Activated T-cell treated with anti-CD3 and anti-CD28 coated beads for 4 hours (primary cell): ENCODE results near the gene AKIRIN1.
"Not testable (repeated sequence)": the region's sequence is repeated elsewhere in the genome, so short reads cannot be mapped to it uniquely, and the experiment has no call there.

ENCODE experiments used
- DNase-seq: peaks from one replicate; pipeline ENCODE4 v3.0.0-alpha.2; 2020

AKIRIN1 gene

DNA sequence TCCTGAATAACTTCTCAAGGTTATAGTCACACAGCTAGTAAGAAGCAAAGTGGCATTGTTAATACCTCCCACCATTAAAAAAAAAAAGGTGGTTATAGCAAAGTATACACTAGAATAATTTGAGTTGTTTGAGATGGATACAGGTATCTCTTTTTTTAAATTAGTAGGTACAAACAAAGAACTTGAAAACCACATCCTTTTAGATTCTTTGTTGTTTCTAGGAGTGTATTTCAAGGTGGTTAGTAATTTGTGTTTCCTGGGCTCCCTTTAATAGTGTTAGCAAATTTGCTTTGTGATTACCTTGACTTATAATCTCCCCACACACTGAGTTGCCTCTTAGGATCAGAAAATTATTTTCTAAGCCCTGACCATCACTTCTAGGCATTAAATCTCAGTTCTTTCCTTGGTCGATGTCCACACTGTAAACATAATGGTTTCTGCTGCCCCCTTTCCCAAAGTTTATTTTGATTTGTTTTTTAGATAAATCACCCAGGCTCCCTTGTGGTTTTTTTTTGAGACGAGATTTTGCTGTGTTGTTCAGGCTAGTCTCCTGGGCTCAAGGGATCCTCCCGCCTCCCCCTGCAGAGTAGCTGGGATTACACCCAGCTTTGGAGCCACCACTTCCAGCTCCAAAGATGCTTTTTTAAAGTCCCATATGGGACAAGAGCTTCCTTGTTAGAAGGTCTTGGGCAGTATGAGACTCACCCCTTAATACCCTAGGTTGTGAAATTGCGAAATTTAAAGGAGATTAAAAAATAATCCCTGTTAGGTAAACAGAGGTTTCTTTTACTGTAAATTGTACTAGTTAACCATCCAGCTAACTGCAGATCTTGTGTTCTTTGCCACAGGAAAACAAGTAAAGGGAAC is 6.2 kb downstream of the AKIRIN1 start:
- DNase-seq = no peak

DNA sequence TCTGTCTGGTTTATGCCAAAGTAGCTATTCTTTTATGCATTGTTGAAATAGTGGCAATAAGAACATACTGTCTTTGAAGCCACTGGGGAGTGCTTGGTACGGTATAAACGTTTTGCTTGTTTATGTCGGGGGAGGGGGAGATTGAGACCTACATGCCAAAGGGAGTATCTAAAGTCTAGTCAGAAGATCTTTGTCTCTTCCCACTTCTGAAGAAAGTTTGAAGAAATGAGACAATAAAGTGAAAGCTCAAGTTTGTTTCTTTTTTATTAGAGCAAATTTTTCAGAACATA is 6.8 kb downstream of the AKIRIN1 start:
- DNase-seq = no peak

DNA sequence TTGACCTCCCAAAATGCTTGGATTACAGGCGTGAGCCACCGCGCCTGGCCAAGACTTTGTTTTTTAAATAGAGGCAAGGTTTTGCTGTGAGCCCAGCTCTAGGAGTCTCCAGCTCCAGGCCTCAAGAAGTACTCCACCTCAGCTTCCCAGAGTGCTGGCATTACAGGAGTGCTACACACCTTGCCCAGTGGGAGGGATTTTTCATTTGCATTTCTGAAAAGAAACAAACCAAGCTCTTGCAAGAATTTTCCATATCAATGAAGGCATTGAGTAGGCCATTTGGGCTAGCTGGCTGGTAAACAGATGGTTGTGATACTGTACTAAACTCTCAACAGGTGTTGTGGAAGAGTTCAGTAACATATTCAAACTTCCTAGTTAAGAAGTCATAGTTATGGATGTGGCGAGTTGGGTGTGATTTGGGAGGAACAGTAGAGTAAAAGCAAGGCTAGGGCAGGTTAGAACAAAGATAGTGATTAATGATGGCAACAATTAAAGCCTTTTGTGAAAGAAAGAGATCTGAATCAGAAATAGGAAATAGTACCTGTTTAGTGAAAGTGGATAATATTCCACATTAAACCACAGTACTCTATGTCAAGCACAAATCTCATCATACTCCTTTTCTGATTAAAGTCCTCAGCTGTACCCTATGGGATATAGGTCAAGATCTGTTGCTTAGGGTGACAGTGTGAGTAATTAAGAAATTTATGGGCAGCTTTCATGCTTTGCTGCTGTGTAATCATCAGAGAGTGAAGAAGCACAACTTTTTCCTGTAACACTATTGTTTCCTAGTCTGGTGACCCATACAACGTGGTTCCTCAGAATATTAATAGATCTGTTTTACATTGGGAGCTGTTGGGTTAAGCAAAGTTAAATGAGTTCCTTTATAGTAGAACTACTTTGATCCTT is 10.7 kb downstream of the AKIRIN1 start:
- DNase-seq = no peak

DNA sequence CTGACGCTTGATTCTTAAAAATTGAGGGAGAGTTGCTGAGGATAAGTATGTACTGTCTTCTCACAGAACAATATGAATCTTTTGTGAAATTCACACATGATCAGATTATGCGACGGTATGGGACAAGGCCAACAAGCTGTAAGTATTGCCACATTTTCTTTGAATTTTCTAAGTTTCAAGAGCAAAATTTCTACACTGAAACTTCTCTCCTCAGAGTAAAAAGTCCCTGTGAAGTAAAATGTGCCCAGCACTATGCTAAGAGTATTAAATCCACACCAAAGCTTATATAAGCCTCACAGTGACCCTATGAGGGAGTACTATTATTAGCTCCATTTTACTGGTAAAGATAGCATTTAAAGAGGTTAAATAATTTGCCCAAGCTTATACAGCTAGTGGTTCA is 12.2 kb downstream of the AKIRIN1 start:
- no peak for DNase-seq

DNA sequence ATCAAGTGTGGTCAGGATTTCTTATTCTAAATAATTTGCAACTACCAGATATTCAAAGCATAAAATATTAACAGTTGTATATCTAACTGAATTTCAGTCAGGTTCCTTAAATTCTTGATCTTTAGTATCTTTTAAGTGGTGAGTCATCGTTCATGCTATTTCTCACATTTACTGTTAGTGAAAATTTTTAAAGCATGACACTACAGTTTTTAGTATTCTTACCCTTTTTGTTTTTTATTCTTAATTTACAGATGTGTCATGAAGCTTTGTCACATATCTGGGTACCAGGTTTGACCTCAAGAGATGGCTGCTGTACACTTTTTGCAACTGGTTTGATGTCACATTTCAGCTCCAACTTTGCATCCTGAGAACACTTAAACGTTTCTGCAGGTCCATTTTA is 12.7 kb downstream of the AKIRIN1 start:
- DNase-seq = no peak

DNA sequence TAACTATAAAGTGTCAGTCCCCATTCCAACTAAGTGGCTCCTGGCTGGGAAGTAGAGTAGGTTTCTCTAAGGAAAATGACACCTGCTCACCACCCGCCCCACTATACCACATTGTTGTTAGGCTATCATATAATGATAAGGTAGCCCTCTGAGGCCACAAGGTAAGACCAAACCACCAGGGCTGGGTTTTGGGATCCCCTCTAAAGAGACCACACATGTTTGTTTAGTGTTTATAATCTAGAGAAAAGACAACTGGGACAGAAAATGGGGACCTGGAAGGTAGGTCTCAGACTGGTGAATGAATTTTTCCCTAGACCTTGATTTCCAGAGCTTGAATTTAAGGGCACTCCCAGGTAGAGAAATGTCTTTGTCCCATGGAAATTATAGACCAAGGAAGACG is 15.2 kb downstream of the AKIRIN1 start:
- no peak for DNase-seq

DNA sequence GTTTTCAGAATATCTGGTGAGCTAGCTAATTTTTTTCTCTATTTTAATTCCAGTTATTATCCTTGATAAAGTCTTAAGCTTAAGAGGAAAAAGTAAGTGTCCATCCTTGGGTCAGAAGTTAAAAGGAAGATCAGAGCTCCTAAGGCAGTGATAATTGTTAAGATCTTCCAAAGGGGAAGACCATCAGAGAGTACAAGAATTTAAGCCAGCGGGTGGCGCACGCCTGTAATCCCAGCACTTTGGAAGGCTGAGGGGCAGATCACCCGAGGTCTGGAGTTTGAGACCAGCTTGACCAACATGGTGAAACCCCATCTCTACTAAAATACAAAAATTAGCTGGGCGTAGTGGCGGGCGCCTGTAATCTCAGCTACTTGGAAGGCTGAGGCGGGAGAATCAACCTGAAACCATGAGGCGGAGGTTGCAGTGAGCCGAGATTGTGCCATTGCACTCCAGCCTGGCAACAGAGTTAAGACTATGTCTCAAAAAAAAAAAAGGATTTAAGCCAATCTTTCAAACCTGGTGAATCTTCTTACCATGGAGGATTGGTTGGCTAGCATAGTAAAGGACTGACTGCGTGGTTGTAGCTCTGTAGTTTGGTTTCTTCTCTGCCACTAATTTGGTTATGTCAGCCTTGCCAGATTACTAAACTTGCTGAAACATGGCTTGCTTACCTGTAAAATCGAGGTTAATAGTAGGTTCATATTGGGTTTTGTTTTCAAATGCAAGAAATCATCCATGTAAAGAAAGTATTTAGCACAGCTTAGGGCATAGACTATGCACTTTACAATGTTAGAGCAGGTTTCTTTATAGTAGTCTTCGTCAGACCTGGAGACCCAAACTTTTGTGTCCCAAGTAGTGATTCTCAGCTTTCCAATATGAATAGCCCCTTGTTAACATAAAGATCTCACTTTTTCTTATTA is 15.9 kb downstream of the AKIRIN1 start:
- no peak for DNase-seq

DNA sequence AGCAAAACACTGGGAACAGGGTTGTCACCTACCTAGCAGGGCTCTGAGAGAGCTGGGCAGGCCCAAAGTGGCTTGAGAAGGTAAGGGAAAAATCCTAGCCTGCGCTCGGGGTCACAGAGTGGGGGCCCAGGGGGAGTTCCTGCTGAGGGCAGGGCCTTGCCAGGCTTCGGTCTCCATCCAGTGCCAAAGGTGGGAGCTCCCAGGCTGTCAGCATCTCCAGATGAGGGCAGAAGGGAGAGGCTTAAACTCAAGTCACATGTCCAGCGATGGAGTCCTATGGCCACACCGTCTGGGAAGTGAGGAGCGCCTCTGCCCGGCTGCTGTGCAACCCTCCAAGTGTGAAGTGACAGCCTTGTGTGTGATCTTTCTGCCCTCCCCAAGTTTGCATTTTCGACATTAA is 23.9 kb downstream of the AKIRIN1 start:
- not testable (repeated sequence) for DNase-seq

DNA sequence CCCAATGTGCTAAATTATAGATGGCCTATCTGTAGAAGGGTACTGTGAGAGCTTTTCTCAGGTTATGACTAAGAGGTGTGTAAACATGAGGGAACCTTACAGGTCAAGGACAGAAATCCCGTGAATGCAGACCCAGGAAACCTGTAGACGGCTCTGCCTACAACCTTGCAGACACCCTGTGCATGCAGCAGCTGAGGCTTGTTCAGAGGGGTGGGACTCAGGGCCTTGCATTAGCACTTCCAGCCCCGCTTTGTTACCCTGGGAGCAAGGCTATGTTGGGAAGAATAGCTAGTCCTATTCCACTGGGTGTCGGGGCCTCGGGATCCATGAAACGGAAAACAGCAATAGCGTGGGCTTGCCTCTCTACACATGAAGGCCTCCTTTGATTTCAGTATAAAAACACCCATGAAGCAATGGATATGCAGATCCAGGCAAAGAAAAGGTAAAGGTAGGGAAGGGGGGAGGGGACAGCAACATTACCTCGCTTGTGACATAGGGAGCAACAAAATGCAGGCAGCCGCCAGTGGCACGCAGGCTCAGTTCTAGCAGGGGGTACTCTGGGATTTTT is 25.6 kb downstream of the AKIRIN1 start:
- DNase-seq = no peak

DNA sequence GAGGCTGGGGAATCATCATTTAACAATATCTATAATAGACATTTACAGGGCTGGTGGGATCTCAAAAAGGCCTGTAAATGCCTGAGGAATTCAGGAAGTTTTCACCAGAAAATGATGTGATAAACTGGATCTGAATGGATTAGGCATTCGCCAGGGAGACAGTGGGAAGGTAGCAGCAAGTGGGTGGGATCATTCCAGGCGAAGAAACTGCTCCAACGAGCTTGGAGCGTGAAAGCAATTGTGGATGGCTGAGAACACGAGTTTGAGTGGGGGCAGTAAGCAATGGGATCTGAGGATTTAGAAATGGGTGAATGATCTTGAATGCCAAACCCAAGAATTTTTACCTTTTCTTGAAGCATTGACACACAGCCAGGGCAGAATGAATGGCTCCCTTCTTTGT is 26.2 kb downstream of the AKIRIN1 start:
- DNase-seq = no peak

DNA sequence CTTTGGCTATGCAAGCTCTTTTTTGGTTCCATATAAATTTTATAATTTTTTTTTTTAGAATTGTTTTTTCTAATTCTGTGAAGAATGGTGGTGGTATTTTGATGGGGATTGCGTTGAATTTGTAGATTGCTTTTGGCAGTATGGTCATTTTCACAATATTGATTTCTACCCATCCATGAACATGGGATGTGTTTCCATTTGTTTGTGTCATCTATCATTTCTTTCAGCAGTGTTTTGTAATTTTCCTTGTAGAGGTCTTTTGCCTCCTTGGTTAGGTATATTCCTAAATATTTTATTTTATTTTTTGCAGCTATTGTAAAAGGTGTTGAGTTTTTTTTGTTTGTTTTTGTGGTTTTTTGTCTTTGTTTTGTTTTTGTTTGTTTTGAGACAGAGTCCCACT is 29.4 kb downstream of the AKIRIN1 start:
- not testable (repeated sequence) for DNase-seq

DNA sequence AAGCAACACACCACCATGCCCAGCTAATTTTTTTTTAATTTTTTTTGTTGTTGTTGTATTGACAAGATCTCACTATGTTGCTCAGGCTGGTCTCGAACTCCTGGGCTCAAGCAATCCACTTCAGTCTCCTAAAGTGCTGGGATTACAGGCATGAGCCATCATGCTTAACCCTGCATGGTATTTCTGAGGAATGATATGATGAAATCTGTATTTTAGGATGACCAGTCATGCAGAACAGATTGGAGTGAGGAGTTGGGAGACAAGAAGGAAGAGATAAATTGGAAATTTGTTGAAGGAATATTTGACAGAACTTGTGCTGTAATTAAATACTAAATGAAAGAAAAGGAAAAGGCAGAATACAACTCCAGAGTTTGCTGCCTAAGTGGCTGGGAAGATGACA is 30.4 kb downstream of the AKIRIN1 start:
- DNase-seq = no peak

DNA sequence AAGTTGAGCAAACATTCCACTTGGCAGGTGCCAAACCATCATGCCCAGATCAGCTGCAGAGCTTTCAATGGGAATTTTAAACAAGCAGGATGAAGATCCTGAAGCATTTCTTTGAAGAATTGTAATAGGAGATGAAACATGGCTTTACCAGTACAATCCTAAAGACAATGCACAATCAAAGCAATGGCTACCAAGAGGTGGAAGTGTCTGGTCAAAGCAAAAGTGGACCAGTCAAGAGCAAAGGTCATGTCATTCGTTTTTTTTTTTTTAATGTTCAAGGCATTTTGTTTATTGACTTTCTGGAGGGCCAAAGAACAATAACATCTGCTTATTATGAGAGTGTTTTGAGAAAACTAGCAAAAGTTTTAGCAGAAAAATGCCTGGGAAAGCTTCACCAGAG is 32.1 kb downstream of the AKIRIN1 start:
- DNase-seq = no peak

DNA sequence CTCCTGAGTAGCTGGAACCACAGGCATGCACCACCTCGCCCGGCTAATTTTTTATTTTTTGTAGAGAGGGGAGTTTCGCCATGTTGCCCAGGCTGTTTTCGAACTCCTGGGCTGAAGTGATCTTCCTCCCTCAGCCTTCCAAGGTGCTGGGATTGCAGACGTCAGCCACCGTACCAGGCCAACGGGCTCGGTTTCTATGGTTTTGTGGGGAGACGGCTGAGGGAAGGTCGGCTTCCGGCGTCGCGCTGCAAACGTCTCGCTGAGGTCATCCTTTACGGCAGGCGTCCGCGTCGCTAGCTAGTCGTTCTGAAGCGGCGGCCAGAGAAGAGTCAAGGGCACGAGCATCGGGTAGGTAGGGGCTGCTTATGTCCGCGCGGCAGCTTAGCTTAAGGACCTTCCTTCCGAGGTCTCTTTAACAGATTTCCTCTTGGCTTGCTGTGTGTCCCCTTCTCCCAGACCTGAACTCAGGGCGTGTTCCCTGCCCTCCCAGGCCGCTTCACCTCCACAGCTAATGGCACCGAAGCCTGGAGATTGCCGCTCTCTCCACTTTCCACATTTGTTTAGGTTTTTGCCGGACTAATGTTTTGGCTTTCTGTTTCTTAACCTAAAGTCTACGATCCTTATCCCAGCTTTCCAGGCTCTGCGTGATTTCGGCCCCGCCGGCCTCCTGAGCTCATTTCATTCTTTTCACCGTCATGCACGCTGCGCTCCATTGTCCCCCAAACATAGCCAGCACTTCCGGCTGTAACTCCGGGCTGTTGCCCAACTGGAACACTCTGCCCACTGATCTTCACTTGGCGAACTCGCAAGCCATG is 35.2 kb downstream of the AKIRIN1 start, which contains the start of gene NDUFS5:
Gene NDUFS5, plus strand, starts transcription at position 300 of the 815 bp plus-strand sequence. CDS start 2,375 bp downstream, outside the sequence.
- peak; percentile 69 for DNase-seq

DNA sequence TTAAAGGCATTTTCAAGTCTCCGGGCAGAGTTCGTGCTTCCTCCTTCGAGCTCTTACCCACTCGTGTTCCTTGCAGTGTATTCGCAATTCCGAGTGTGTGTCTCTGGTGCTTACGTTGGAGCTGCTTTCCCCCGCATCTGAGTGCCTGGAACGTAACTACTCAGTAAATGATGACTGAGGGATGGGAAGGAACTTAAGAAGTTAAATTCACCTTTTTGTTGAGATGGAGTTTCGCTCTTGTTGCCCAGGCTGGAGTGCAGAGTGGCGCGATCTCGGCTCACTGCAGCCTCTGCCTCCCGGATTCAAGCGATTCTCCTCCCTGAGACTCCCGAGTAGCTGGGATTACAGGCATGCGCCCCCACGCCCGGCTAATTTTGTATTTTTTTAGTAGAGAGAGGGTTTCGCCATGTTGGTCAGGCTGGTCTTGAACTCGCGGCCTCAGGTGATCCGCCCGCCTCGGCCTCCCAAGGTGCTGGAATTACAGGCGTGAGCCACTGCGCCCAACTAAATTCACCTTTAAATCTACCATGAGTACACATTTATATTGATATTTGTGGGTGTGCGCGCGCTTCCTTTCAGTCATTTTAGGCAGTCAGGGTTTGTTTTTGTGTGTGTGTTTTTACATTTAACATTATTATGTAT is 35.9 kb downstream of the AKIRIN1 start:
- DNase-seq = no peak

DNA sequence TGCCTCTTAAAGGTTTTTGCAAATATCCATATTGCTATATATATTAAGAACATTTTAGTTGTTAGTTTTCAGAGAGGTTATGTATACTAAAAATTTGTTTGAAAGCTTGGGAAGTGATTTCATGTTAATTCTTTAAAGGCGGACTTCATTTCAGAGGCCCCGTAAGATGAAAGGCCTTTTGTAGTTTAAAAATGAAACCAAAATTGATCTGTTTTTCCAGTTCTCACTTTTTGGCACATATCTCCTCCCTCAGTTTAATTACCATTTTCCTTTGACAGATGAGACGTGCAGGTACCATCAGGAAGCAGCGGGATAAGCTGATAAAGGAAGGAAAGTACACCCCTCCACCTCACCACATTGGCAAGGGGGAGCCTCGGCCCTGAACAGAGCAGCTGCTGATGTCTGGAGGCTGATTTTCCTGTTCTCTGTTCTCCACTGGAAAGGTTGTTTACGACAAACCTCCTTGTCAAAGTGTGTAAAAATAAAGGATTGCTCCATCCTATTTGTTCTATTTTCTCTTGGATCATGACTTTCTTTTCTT is 43.1 kb downstream of the AKIRIN1 start:
- DNase-seq = no peak

DNA sequence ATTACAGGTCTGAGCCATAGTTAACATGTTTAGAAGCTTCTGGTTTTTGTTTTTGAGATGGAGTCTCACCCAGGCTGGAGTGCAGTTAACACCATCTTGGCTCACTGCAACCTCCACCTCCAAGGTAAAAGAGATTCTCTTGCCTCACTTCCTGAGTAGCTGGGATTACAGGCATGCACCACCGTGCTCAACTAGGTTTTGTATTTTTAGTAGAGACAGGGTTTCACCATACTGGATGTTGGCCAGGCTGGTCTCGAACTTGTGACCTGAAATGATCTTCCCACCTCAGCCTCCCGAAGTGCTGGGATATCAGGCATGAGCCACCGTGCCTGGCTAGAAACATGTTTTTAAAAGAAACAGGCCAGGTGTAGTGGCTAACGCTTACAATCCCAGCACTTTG is 45.6 kb downstream of the AKIRIN1 start:
- no peak for DNase-seq

DNA sequence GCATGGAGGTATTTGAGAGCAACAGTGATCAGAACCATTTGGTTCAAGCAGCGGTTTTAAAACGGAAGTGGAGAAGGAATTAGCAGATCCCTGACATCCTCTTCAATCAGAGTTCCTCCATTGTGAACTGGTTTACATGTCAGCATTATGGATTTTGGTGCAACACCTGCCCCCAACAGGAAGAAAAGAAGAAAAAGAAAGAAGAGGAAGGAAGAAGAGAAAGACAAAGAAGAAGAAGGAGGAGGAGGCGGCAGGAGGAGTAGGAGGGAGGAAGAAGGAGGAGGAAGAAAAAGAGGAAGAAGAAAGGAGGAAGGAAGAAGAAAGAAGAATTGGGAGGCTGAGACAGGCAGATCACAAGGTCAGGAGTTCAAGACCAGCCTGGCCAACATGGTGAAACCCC is 52.4 kb downstream of the AKIRIN1 start:
- no peak for DNase-seq

DNA sequence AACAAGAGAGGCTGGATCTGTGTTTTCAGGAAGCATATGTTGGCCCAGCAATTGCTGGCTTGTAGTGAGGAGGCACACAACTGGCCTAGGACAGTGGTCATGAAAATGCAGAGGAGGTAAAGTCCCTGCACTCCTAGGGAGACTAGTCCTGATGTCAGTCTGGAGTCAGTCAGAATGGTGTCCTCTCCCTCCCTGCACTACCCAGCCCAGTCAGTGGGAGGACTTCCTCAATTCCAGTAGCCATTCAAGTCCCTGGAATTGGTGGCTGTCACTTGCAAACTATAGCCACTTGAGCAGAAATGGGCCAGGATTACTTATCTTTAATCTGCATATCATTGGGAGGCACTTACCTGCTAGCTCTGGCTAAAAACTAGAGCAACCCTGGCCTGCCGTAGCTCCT is 53.7 kb downstream of the AKIRIN1 start:
- DNase-seq = no peak

DNA sequence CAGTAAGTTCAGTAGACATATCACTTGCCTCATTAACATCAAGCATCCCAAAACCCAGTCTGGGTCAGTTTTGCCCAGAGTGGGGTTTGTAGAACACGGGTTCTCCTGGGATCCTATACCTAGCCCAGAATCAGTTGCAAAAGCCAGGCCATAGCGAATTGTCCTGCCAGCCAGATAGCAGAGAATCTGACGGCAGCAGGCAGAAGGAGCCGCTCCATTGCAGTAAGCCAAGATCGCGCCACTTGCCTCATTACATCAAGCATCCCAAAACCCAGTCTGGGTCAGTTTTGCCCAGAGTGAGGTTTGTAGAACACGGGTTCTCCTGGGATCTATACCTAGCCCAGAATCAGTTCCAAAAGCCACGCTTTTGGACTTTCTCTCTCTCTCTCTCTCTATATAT is 54.2 kb downstream of the AKIRIN1 start:
- DNase-seq = no peak
